NB4 (cell line): Measurements from ENCODE around the gene U2SURP.
"Not testable (repeated sequence)": the region's sequence is repeated elsewhere in the genome, so short reads cannot be mapped to it uniquely, and the experiment has no call there.

Source experiments
- CTCF ChIP-seq: IDR thresholded peaks from one replicate; pipeline ENCODE4 v1.5.1; 2012; ENCODE audit warnings: low read depth, low read length
- POLR2A ChIP-seq: IDR thresholded peaks from 2 replicates; pipeline ENCODE4 v1.6.1; 2011; ENCODE audit warnings: mild to moderate bottlenecking; ENCODE audit not compliant: insufficient read length; ENCODE audit errors: extremely low read depth

GRCh38 chr3:143073541-143073940, 72.2 kb downstream of the U2SURP start:
- TF ChIP-seq CTCF, POLR2A: not testable (repeated sequence)
